Inferior parietal cortex (tissue), 1 donor: Measurements from ENCODE around the gene ACSF3.

Source experiments
- DNase-seq: peaks from one replicate; pipeline ENCODE4 v3.0.0-alpha.2; 2016; ENCODE audit errors: extremely low spot score

The ACSF3 gene

DNA sequence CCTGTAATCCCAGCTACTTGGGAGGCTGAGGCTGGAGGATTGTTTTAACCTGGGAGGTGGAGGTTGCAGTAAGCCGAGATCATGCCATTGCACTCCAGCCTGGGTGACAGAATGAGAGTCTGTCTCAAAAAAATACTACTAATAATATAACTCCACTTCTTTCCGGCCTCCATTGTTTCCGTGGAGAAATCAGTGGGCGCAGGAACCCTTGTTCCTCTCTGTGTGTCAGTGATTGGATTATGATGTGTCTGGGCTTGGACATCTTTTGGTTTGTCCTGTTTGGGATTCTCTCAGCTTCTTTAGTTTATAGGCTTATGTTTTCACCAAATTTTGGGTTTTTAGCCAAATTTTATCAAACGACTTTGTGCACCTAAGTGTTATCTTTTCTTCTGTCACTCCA, 36.8 kb downstream of the ACSF3 start:
- no peak for DNase-seq

DNA sequence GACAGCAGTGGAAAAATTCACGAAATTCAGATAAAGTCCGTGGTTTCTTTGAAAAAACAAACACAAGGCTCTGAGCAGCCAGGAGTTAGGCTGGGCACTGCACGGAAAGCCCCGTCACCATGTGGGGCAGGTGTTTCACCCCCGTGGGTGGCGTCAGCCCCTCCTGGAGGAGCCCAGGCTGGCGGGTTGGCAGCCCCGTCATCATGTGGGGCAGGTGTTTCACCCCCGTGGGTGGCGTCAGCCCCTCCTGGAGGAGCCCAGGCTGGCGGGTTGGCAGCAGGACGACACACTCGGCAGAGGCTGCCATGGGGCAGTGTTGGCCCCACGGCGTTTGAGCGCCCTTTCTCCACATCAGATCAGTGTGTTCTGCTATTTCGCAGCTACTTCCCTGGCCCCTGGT, 38.1 kb downstream of the ACSF3 start:
- no peak for DNase-seq

- DNase-seq = no peak
Measured at GRCh38 chr16:89132194-89133005, 38.7 kb downstream of the ACSF3 start.

- no peak for DNase-seq
Measured at GRCh38 chr16:89133457-89134127, 39.9 kb downstream of the ACSF3 start.

GRCh38 chr16:89134269-89134668, 40.6 kb downstream of the ACSF3 start:
- no peak for DNase-seq

GRCh38 chr16:89135166-89135565, 41.5 kb downstream of the ACSF3 start:
- no peak for DNase-seq

DNA sequence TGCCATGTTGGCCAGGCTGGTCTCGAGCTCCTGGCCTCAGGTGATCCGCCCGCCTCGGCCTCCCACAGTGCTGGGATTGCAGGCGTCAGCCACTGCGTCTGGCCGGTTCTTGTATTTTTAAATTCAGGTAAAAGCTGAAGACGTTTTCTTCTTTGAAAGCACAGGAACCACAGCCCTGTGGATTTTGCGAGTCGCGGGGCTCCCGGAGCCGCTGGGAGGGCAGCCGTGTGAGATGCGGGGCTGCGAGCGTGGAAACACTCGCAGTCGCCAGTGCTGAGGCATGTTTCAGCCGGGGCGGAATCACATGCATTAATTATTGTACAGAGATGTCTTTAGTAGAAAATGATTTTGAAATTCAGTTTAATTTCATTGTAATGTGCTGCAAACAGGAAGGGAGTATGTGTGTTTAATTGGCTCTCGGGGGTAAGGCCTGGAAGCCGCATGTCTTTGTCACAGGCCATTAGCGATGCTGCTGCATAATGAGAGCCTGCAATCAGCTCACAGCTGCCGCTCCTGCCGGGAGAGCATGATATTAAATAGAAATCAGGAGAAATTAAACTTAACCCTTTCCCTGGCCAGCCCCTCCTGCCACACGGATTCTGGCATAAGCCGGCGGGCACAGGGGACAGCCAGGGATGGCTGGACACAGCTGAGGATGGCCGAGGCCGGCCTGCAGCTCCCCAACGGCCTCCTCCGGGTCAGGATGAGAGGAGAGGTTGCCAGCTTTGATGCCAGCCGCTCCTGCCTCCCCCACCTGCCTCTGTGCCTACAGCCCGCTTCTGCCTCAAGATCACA, 42.5 kb downstream of the ACSF3 start:
- no peak for DNase-seq

DNA sequence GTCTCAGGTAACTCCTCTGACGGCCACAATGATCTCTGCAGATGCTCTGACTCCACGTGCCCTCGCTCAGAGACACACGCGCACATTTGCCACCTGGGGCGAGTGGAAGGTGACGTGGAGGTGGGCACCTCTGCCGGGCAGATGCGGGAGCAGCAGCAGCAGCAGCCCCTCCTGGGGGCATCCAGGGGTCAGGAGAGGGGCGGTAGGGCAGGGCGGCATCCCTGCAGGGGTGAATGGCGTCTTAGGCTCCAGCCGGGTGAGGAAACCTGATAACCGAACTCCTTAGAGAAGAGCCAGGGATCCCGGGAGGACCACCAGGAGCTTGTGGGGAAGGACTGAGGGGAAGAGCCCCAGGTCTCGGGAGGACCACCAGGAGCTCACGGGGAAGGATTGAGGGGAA, 43.3 kb downstream of the ACSF3 start:
- no peak for DNase-seq

- DNase-seq = no peak
Measured at GRCh38 chr16:89137666-89138512, 44.2 kb downstream of the ACSF3 start.

DNA sequence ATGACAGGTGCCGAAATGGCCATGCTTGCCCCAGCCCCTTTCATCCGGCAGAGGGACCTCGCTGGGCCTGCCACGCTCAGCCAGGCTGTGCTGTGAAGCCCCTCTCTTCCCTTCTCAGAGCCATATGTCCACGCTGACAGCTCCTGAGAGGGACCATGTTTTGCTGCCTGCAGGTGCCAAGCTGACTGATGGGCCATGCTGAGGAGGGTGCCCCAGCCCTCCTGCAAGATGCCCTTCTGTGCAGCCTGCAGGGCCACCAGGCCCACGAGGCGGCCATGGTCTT, 44.8 kb downstream of the ACSF3 start:
- DNase-seq = no peak

GRCh38 chr16:89138843-89139520, 45.3 kb downstream of the ACSF3 start:
- no peak for DNase-seq

- DNase-seq = no peak
Measured at GRCh38 chr16:89139907-89140361, 46.3 kb downstream of the ACSF3 start.

DNA sequence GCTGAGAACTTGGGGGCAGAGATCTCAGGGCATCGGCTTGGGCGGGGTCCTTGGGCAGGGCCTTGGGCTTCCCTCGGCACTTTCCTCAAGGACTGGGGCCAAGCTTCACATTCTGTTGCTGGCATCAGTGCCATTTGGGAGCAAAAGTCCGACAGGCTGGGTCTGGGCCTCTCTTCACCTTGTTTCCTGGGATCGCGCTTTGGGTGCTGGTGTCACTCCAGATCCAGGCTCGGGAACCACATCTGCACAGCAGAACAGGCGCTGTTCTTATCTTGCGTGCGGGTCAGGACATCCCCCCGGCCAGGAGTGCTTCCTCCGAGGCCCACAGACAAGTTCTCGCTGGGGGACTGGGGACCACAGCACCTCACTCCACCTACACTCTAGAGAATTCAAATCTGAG, 46.7 kb downstream of the ACSF3 start:
- DNase-seq = no peak

DNA sequence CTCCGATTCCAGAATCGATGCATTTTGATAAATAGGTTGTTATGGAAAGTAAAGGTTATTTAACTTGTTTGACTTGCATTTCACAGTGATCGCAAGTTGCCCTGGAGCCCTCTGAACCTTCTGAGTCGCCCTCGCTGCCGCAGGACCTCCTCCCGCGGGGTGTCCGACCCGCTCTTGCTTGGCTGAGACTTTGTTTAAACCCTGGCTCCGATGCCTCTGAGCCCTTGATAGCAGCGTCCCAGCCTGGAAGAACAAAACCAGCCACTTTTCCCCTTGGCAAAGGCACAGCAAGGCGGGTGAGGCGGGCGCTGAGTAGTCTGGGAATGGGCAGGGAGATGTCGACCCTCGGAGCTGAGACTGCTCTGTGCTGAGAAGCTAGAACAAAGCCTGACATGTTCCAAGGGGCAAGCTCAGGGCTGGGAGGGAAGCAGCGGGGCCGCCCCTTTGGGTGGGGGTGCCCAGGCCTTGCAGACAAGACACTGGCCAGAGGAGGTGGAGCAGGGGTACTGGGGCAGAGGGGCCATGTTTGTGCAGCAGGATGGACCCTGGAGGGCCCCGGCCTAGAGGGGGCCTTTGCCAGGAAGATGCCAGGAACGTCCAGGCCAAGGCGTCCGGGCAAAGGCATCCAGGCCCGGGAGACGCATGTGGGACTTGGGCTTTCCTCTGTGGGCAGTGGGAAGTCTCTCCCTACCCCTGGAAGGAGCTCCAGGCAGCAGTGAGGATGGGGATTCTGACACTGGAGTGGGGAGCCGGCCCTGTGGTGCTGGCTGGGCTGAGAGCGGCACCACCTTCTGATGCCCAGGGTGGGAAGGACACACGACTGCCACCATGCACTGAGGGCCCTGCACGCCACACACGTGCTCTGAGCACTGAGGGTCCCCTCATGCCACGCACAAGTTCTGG, 47.6 kb downstream of the ACSF3 start:
- no peak for DNase-seq

DNA sequence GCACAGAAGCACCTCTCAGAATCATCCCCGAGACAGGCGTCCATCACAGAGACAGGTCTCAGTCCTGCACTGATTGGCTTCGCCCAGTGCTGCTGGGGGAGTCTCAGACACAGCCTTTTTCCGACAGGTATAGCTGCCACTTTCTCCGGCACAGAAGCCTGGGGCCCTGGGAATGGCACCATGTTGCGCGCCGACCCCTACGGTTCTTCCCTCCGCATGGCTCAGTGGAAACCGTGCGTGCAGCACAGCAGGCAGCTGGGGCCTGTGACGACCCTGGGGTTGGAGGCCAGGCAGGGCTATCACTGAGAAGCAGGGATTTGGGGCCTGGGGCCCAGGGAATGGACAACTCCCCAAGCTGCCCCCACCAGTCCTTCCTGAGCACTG, 48.2 kb downstream of the ACSF3 start:
- DNase-seq = no peak

GRCh38 chr16:89142474-89143195, 49.0 kb downstream of the ACSF3 start:
- no peak for DNase-seq

DNA sequence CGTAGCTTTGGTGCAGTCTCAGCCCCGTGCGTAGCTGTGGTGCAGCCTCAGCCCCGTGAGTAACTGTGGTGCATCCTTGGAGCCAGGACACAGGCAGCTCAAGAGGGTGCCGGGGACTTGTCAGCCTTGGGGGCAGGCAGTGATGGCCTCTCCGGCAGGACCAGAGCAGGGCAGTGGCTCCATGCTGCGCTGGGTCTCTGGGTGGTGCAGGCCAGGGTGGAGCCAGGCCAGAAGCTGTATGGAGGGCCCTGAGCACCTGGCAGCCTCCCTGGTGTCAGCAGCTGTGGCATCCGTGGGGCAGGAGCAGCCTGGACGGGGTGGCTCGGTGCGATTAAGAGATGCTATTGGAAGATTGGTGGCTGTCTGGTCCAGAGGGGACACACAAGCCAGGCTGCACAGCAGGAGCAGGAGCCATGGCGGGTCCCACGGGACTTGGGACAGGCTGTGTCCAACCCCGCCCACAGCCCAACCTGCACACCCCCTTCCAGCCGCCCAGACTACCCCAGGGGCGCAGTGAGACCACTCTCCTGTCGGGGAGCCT, 49.6 kb downstream of the ACSF3 start:
- DNase-seq = no peak

- no peak for DNase-seq
Measured at GRCh38 chr16:89143911-89144675, 50.4 kb downstream of the ACSF3 start.
